Fibroblast of upper back skin (primary cell): ENCODE data around the gene RPL26.
"Not testable (repeated sequence)": the region's sequence is repeated elsewhere in the genome, so short reads cannot be mapped to it uniquely, and the experiment has no call there.

Source experiments
- DNase-seq: peaks from one replicate; pipeline ENCODE4 v3.0.0-alpha.2; 2013

The RPL26 gene

DNA sequence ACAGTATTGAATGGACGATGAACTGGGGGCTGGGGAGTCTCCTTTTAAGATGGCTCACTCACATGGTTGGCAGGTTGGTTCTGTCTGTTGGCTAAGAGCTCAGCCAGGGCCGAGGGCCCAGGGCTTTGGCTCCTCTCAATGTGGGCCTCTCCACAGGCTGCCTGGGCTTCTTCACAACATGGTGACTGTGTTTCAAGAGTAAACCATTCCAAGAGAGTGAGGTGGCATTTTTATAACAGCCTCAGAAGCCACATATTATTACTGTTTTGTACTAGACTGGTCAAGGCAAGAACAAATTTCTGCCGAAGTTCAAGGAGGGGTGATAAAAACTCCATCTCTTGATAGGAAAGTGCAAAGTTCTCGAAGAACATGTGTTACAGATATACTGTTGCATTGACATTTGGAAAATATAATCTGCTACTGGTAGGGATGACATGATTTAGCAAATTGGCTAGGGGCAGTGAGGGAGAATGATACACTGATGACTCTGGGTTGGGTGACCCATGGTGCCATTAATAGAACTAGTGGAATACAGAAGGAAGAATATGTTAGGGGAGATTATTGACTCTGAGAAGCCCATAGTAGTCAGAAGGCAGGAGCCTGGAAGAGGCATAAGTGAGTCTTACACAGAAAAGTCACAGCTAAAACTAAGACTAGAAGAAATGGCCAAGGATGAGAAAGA is 20.2 kb downstream of the RPL26 start:
- DNase-seq: no peak

DNA sequence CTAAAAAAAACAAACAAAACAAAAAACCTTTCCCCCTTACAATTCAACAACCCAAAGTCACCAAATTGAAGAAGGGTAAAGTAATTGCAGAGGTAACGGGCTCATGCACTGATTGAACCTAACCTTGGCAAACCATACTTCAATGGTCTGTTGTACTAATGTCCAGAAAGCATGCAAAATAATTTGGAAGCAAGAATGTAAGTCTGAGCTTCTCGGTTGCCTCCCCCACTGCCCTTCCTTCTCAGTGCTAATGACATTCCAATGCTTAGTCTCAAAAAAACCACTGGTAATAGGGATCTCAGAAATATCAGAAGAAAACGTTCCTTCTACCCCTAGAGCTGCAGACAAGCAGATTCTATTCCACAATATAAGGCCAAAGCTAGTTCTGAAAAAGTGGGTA is 22.2 kb downstream of the RPL26 start:
- peak; percentile 35 for DNase-seq

DNA sequence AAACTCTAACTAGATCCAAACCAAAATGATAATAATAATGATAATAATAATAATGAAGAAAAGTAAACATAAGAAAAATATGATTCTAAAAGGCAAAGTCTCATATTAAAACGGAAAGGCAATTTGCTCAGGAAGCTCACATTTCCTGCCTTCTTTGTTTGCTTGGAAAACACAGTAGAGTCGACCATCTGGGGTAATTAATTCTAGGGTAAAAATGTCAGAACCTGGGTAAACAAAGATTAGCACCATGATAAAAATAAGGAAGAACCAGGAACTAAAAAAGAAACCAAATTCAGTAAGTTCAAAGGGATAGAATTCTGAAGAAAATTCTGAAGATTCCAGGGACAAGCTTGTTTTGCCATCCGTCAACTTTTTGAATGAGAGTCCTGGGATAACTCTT is 22.7 kb downstream of the RPL26 start:
- DNase-seq: no peak

DNA sequence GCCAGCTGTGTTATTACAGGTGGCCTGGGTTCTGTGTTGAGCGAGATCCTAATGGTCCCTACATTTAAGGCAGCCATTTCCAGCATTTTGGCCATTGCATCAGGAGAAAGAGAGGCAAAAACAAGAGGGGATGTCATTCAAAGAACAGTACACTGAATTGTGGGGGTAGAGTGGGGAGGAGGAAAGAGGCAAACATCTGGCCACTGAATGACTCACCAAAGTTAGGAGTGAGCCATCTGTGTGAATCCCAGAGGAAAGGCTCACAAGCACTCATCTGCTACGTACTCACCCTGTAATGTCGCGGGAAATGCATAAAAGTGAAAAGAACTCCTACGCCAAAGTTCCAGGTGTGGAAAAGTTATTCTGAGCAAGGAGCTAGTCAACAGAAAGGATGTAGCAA is 23.2 kb downstream of the RPL26 start:
- DNase-seq: peak; percentile 87

DNA sequence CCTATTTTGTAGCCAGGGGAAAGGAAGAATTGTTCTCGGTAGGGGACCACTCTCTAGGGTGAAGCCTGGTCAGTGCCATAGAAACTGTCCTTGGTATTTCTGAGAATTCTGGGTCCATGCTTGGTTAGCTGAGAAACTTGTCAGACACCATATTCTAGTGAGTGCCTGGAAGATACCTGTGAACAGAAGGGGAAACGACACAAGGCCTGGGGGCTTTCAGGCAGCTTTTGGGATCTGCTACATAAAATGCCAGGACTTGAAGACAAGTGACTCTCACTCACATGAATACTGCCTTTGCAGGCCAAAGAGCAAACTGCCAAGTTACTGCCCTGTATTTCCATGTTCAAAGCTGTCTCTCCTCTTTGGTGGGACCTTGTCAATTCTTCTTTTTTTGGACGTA is 25.1 kb downstream of the RPL26 start:
- no peak for DNase-seq

DNA sequence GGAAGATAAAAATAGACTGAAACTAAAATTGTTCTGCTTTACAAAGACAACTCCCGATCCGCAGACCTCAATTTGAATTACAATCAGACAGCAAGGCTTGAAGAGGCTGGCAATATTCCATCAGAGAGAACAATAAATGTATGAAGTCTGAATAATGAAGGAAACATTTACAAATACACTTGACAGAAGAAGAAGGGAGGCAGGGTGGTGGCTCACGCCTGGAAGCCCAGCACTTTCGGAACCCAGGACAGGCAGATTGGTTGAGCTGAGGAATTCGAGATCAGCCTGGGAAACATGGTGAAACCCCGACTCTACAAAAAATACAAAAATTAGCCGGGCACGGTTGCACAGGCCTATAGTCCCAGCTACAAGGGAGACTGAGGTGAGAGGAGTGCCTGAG is 28.8 kb downstream of the RPL26 start:
- DNase-seq: no peak

DNA sequence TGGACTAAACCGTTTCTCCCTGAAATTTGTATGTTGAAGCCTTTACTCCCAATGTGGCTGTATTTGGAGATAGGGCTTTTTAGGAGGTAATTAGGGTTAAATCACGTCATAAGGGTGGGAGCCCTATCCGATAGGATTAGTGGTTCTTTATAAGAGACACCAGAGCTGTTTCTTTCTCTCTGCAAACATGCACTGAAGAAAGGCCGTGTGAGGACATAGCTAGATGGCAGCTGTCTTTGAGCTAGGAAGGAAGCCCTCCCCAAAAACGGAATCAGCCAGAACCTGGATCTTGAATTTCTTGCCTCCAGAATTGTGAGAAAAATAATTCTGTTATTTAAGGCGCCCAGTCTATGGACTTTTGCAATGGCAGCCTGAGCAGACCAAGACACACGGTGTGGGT is 29.3 kb downstream of the RPL26 start:
- no peak for DNase-seq

DNA sequence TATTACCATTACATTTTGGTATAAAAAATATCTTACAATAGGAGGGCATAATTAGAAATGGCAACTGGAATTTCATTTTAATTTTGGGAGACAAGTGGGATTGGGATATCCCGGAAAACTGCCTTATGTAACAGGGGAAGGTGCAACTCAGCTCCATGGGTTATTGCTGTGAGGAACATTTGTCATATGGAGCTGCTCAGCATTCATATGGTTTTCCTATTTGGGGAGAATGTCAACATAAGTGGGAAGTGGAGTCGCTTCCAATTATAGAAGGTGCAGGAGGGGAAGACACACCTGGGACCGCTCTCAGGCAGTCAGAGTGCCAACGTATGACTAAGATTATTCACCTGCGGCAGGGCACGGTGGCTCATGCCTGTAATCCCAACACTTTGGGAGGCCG is 32.7 kb downstream of the RPL26 start:
- no peak for DNase-seq

DNA sequence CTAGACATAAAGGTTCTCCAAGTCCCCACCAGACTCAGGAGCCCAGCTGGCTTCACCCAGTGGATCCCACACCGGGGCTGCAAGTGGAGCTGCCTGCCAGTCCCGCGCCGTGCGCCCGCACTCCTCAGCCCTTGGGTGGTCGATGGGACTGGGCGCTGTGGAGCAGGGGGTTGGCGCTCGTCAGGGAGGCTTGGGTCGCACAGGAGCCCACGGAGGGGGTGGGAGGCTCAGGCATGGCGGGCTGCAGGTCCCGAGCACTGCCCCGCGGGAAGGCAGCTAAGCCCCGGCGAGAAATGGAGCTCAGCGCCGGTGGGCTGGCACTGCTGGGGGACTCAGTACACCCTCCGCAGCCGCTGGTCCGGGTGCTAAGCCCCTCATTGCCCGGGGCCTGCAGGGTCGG is 36.0 kb downstream of the RPL26 start:
- not testable (repeated sequence) for DNase-seq

DNA sequence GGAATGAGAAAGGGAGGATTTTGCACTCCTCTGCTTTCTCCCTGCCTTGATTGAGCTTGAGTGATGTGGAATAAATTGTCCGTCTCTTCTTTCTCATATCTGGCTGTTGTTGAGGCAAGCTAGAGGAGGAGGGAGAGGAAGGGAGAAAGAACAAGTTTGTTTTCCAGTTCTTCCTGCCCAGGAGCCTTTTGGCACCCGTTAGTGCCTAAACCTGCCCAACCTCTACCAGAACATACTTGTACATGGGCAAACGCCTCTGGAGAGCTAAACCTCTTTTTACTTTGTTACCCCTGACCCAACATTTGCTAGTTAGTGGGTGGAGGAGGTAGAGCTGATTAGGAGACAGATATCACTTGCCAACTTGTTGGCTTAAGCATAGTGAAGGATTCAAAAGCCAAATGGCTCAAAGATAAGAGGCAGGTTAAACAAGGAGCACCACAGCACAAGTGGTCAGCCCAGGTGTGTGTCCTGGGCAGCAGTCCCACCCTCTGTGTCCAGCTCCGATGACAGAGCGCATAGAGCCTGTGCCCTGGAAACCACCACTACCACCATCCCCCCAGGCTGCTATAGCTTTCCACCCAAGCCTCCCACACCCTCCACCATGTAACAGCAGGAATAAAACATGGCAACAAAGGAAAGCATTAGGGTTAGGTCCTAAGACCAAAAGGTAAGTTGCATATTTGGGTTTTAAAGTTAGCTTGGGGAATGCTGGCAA is 36.9 kb downstream of the RPL26 start:
- no peak for DNase-seq

DNA sequence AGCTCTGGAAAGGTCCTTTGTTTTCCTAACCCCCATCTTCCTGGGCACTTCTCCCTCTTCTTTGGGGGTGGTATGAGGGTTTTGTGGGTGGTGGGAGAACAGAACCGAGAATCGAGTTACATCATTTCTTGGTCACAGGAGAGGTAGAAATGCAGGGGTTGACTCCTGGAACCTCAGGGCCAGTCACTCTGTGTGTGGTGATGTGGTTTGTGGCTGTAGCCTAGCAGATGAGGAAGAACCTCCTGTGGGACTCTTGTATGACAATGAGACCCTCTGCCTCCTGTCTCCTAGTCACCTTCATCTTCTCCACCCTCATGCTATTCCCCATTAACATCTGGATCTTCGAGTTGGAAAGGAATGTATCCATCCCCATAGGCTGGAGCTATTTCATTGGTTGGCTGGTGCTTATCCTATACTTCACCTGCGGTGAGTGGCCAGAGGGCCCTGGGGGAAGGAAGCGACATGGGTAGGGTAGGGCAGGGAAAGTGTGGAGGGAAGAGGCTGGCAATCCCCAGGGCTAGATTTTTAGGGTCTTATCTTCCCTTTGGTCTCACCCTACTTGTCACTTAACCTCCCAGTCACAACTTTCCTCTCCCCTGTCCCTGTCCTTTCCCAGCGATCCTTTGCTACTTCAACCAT is 37.8 kb downstream of the RPL26 start:
- DNase-seq: no peak

DNA sequence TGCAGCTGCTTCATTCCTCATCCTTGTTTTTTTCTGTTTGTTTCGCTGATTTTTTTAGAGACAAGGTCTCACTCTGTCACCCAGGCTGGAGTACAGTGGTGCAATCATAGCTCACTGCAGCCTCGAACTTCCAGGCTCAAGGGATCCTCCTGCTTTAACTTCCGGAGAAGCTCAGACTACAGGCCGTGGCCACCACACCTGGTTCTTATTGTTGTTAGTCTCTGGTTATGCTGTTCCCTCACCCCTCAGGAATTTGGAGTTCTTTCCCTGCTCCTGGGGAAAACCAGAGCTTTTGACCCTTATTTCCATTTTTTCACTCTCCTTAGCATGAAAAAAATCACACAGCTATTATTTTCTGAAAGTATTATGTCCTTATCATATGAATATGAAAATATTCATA is 41.5 kb downstream of the RPL26 start:
- DNase-seq: peak; percentile 48

DNA sequence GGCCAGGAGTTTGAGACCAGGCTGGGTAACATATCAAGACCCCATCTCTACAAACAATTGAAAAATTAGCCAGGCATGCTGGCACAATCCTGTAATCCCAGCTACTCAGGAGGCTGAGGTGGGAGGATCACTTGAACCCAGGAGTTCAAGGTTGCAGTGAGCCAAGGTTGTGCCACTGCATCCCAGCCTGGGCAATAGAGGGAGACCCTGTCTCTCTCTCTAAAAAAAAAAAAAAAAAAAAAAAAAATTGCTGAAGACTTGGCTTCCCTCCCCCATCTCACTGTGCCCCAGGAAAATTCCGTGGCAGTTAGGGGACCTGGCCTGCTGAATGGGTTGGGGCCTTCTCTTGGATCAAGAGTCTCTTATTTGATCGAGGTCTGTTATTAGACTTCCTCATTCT is 43.5 kb downstream of the RPL26 start, which contains the start of gene ODF4:
TSS of gene ODF4 (plus strand) at position 301 of the 400 bp plus-strand sequence. CDS start 212 bp downstream, outside the sequence.
- DNase-seq: no peak

DNA sequence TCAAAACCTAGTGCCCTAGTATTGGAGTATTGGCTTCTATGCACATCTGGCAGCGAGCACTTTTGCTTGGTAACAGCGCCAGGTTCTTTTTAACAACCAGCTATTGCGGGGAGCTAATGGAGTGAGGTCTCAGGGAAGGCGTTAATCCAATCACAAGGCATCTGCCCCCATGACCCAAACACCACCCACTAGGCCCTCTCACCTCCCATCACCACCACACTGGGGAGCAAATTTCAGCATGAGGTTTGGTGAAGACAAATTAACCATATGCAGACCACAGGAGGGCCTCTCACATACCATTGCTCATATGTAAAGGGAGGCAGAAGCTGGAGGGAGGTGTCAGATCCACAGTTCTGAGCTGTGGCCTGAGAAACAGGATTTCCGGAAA is 44.2 kb downstream of the RPL26 start:
- peak; percentile 36 for DNase-seq

DNA sequence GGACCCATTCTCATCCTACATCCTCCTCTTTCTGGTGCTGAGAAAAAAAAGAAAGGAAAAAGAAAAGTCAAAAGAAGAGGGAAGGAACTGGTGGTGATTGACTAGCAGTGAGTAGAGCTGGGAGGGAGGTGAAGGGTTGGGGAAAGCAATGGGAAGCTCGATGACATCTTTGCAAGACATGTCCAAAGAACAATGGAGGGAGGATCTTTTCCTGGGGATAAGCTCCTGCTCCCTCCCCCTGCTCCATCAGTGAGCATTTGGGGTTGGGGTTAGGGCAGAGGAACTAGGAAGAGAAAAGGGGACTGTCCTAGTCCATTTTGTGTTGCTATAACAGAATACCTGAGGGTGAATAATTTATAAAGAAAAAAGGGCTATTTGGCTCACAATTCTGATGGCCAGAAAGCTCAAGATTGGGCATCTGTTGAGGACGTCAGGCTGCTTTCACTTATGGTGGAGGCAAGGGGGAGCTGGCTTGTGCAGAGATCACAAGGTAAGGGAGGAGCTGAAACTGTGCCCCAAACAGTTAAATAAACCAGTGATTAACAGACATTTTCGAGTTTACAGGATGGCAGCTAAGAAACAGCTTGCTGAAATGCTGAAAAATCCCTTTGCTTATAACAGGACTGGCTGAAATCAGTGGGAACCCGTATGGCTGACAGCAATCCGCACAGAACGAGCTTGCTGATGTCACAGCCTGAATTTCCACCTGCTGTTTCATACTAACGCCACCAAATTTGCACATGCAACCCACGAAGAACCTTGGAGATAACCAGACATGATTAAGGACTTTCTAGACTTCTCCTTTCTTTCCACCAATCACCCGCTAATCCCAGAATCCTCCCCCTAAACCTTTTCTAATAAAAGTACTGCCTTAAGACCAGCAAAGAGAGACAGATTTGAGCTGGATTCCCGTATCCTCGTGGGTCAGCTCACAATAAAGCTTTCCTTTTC is 44.9 kb downstream of the RPL26 start:
- DNase-seq: no peak

DNA sequence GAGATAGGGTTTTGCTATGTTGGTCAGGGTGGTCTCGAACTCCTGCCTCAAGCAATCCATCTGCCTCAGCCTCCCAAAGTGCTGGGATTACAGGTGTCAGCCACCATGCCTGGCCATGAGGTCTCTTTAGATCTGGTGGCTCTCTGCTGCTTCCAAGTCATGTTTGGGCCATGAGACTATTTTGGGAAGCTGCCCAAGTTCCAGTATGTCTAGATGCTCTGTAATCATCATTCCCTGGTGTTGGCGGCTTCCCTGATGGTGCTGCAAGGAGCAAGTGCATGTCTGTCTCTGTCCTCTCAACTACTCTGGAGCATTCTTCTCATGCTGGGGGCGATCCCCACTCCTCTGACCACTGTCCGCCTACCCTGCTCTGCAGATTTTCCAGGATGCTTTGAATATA is 49.7 kb downstream of the RPL26 start:
- no peak for DNase-seq

DNA sequence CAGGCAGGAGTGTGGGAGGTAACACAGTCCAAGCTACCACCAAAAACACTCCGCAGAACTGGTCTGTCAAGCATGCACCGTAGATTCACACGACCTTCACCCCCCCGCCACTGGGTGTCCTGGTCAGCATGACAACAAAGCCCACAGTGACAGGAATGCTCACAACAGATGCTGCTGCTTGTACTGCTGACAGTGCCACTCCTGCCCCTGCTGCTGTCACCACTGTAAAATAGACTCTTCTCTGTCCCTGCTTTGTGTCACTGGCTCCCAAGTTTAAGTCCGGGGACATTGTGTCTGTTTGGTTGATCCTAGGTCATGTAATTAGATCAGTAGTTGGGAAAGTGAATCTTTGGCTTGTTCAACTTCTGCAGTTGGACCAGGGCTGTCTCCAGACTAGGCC is 50.3 kb downstream of the RPL26 start:
- no peak for DNase-seq

DNA sequence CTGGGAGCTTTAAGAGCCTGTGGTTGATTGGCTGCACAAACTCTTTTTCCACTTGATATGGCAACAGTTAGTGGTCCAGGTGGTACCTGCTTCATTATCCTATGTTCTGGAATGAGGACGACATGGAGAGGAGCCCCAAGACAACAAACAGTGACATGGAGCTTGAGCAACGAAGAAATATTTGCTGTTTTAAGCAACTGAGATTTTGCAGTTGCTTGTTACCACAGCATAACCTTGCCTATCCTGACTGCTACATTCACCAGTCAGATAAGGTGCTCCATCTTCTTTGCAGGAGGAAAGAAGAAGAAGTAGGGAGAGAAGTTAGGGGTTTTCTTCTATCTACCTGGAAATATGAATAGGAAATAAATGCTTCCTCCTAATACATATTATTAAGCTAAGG is 50.9 kb downstream of the RPL26 start:
- no peak for DNase-seq
